Activated T-cell treated with anti-CD3 and anti-CD28 coated beads, Interleukin-2, amount 50 U/mL, for 24 hours (primary cell): ENCODE results near the gene CSN3.

Experiments
- DNase-seq: peaks from one replicate; pipeline ENCODE4 v3.0.0-alpha.2; 2020
- H3K27ac Mint-ChIP-seq: 2 replicates; pipeline ENCODE4 v1.8.0; 2020; ENCODE audit warnings: mild to moderate bottlenecking, mixed read lengths
- H3K27me3 Mint-ChIP-seq: 2 replicates; pipeline ENCODE4 v1.8.0; 2020; ENCODE audit warnings: mixed read lengths
- H3K36me3 Mint-ChIP-seq: 2 replicates; pipeline ENCODE4 v1.8.0; 2020; ENCODE audit warnings: low read depth, mixed read lengths
- H3K4me1 Mint-ChIP-seq: 2 replicates; pipeline ENCODE4 v1.8.0; 2020; ENCODE audit warnings: low read depth, mixed read lengths
- H3K4me3 Mint-ChIP-seq: 2 replicates; pipeline ENCODE4 v1.8.0; 2020; ENCODE audit warnings: mild to moderate bottlenecking, moderate library complexity, mixed read lengths
- H3K9me3 Mint-ChIP-seq: 2 replicates; pipeline ENCODE4 v1.8.0; 2020; ENCODE audit warnings: mixed read lengths

CSN3 gene

DNA sequence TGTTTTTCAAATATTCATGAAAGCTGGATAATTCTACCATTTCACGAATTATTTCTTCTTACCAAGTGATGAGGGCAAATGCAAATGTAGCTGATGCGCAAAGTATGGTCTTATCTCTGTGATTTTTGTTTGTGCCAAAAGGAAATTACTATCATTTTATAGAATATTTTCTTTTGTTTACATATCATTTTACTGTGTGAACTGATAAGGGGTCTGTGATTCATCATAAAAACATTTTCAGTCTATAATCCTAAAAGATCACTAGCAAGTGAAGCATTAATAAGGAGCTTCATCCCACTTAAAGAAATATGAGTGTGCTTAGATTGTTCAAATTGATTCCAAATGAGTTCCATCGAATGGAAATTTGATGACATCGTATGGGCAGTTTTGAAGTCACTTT, 694 bp downstream of the CSN3 start:
- H3K9me3 Mint-ChIP-seq = no peaks in the 10 kb centered on the region
- no peak for DNase-seq
- H3K4me1 Mint-ChIP-seq = no peaks in the 10 kb centered on the region
- no peak overlapping the region for H3K4me3 Mint-ChIP-seq
- H3K27me3 Mint-ChIP-seq = no peaks in the 10 kb centered on the region
- H3K27ac Mint-ChIP-seq = no peak overlapping the region
- H3K36me3 Mint-ChIP-seq = no peaks in the 10 kb centered on the region

GRCh38 chr4:70251250-70251944, 9.0 kb downstream of the CSN3 start:
- H3K4me3 Mint-ChIP-seq = no peak overlapping the region
- no peaks in the 10 kb centered on the region for H3K36me3 Mint-ChIP-seq
- H3K4me1 Mint-ChIP-seq = no peaks in the 10 kb centered on the region
- H3K27ac Mint-ChIP-seq = no peak overlapping the region
- DNase-seq = no peak
- H3K9me3 Mint-ChIP-seq = no peaks in the 10 kb centered on the region
- H3K27me3 Mint-ChIP-seq = no peaks in the 10 kb centered on the region

DNA sequence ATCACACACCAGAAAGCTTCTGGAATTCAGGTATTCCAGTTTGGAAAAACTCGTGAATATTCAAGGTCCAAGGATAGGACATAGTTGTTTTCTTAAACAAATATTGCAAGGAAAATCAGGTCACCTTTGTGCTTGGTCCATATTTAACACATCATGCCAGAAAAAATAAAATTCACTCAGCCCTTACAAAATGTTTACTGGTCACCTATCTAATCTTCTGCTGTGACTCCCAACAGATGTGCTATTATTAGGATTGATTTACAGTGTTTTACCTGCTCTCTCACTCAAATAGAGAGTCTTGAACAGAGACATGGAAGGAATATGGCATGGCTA, 9.5 kb downstream of the CSN3 start:
- Mint-ChIP-seq H3K9me3 (no peaks in the 10 kb centered on the region), H3K4me3 (no peak overlapping the region), H3K36me3 (no peaks in the 10 kb centered on the region), H3K27ac (no peak overlapping the region), H3K27me3 (no peaks in the 10 kb centered on the region), H3K4me1 (no peaks in the 10 kb centered on the region)
- no peak for DNase-seq

DNA sequence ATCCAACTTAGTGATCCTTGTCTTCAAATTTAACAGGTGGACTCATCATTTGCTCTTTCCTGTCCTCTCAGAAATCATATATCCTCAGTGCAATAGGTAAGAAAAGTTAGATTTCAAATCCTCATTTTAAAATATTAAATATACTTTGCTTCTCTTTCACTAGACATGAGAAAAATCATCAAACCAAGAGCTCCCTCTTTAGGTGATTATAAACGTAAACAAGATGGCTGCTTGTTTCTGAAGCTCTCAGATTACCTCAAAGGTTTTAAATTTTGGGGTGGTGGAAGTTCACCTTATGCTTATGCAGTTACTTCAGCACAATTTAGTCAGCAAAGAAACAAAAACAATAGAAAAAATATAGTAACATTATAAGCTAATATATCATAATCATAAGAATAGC, 27.3 kb downstream of the CSN3 start:
- DNase-seq = no peak
- Mint-ChIP-seq H3K4me1 (no peaks in the 10 kb centered on the region), H3K4me3 (no peak overlapping the region), H3K9me3 (no peaks in the 10 kb centered on the region), H3K27ac (no peak overlapping the region), H3K36me3 (no peaks in the 10 kb centered on the region), H3K27me3 (no peaks in the 10 kb centered on the region)

- Mint-ChIP-seq H3K9me3 (no peaks in the 10 kb centered on the region), H3K36me3 (no peaks in the 10 kb centered on the region), H3K4me3 (no peak overlapping the region), H3K4me1 (no peaks in the 10 kb centered on the region), H3K27ac (no peak overlapping the region), H3K27me3 (no peaks in the 10 kb centered on the region)
- no peak for DNase-seq
Observed at GRCh38 chr4:70277121-70277520, 34.7 kb downstream of the CSN3 start.

DNA sequence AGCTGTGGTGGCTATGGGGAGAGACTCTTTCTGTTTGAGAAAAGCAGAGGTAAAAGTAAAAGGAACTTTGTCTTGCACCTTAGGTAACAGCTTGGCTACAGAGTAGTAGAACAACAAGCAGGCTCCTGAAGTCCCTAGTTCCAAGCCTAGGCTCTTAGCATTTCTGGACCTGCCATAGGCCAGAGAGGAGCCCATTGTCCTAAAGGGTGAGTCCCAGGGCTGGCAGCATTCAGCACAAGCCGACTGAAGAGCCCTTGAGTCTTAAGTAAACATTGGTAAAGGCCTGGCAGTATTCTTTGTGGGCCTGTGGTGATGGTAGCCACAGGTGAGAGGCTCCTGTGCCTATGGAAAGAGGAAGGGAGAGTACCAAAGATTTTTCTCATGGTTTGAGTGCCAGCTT, 38.2 kb downstream of the CSN3 start:
- no peaks in the 10 kb centered on the region for H3K9me3 Mint-ChIP-seq
- no peaks in the 10 kb centered on the region for H3K27me3 Mint-ChIP-seq
- H3K4me3 Mint-ChIP-seq = no peak overlapping the region
- no peak overlapping the region for H3K27ac Mint-ChIP-seq
- no peaks in the 10 kb centered on the region for H3K36me3 Mint-ChIP-seq
- DNase-seq = no peak
- H3K4me1 Mint-ChIP-seq = no peaks in the 10 kb centered on the region

DNA sequence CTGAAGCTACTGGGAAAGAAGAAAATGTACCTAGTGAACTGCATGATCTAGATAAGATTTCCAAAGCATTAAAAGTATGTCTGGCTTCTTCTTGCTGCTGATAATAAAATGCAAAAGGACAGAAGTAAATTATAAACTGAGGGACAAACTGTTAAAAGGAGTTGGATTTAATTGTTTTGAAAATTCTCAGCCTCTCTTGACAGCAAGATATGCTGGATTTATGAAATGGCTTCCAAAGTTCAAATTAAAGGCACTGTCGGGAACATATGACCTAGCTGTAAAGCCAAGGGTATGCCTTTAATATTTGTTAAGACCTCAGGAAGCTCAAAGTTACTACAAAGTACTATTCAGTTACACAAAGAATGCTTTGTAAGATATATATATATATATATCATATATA, 46.3 kb downstream of the CSN3 start:
- H3K9me3 Mint-ChIP-seq = peaks cover 4% of the 10 kb centered on the region
- H3K4me1 Mint-ChIP-seq = no peaks in the 10 kb centered on the region
- no peaks in the 10 kb centered on the region for H3K27me3 Mint-ChIP-seq
- no peak overlapping the region for H3K27ac Mint-ChIP-seq
- no peaks in the 10 kb centered on the region for H3K36me3 Mint-ChIP-seq
- DNase-seq = no peak
- no peak overlapping the region for H3K4me3 Mint-ChIP-seq

DNA sequence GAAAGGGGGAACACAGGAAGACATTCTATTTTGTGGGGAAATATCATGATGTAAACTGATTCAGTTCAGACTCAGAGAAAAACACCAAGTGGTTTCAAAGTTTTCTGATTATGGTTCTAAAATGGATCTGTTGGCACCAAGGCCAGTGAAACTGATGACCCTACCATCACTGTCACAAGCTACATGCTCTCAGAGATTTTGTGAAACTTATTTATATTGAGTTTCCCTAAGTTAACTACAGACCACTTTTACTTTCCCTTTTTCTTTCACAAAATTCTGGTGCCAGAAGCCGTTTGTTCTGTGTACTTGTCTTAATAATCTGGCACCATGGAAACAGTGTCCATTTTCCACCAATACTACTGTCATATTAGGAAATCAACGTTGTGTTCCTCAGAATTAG, 48.9 kb downstream of the CSN3 start:
- no peaks in the 10 kb centered on the region for H3K36me3 Mint-ChIP-seq
- H3K4me1 Mint-ChIP-seq = no peaks in the 10 kb centered on the region
- H3K4me3 Mint-ChIP-seq = no peak overlapping the region
- H3K27ac Mint-ChIP-seq = no peak overlapping the region
- peaks cover 4% of the 10 kb centered on the region for H3K9me3 Mint-ChIP-seq
- no peak for DNase-seq
- H3K27me3 Mint-ChIP-seq = no peaks in the 10 kb centered on the region

DNA sequence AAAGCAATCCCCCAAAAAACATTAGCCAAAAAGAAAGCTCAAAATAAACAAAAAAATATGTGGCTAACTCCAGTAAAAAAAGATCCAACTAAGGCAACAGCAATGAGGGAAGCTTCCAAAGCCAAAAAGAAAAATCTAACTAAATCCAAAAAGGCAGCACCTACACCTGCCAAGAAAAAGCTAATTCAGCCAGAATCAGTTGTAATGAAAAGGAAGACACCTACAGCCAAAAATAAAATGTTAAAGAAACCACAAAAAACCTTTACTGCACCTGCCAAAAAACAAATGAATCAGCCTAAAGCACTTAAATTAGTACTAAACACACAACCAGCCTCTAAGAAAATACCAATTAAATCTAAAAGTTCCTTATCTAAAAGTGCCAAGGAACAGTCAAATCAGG, 55.2 kb downstream of the CSN3 start:
- H3K27me3 Mint-ChIP-seq = no peaks in the 10 kb centered on the region
- DNase-seq = no peak
- no peaks in the 10 kb centered on the region for H3K4me1 Mint-ChIP-seq
- H3K9me3 Mint-ChIP-seq = peaks cover 4% of the 10 kb centered on the region
- no peak overlapping the region for H3K4me3 Mint-ChIP-seq
- no peaks in the 10 kb centered on the region for H3K36me3 Mint-ChIP-seq
- no peak overlapping the region for H3K27ac Mint-ChIP-seq

DNA sequence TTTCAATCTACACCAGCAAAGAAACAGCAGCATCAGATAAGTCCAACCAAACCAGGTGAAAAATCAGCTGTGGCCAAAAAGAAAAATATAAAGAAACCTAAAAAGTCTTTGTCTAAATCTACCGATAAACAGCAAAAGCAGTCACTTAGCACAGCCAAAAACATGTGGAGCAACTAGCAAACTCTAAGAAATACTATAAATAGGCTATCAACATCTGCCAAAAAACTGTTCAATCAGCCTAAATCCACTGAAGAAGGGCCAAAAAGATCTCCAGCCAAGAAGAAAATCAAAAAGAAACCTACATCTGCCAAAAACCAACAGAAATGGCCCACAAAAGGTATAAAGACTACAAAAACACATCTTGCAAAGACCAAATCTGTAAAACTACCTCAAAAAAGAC, 55.7 kb downstream of the CSN3 start:
- H3K27ac Mint-ChIP-seq = no peak overlapping the region
- no peak for DNase-seq
- no peak overlapping the region for H3K4me3 Mint-ChIP-seq
- no peaks in the 10 kb centered on the region for H3K27me3 Mint-ChIP-seq
- H3K9me3 Mint-ChIP-seq = peaks cover 4% of the 10 kb centered on the region
- H3K4me1 Mint-ChIP-seq = no peaks in the 10 kb centered on the region
- H3K36me3 Mint-ChIP-seq = no peaks in the 10 kb centered on the region

GRCh38 chr4:70299643-70300042, 57.2 kb downstream of the CSN3 start:
- H3K4me1 Mint-ChIP-seq = no peaks in the 10 kb centered on the region
- no peak for DNase-seq
- no peak overlapping the region for H3K27ac Mint-ChIP-seq
- no peak overlapping the region for H3K4me3 Mint-ChIP-seq
- H3K36me3 Mint-ChIP-seq = no peaks in the 10 kb centered on the region
- H3K9me3 Mint-ChIP-seq = peaks cover 4% of the 10 kb centered on the region
- no peaks in the 10 kb centered on the region for H3K27me3 Mint-ChIP-seq

DNA sequence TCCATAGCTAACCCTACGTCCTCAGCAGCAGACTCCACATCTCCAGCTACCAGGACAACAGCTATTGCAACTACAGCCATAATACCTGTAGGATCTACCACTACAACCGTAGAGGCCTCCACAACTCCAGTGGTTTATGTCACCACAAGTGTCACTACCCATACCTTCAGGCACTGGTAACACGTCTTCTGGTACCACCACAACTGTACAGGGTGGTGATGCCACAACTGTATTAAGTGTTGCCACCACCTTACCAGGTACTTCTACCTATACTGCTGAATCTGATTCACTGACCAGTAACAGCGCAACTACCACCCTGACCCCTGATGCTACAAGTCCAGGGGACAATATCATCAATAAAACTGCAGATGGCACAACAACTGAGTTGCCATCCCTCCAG, 57.8 kb downstream of the CSN3 start:
- H3K4me3 Mint-ChIP-seq = no peak overlapping the region
- no peaks in the 10 kb centered on the region for H3K36me3 Mint-ChIP-seq
- no peaks in the 10 kb centered on the region for H3K27me3 Mint-ChIP-seq
- H3K4me1 Mint-ChIP-seq = no peaks in the 10 kb centered on the region
- H3K27ac Mint-ChIP-seq = no peak overlapping the region
- peaks cover 4% of the 10 kb centered on the region for H3K9me3 Mint-ChIP-seq
- no peak for DNase-seq
